ENCODE measurements around the gene SDCCAG8.

SDCCAG8 gene

GRCh38 chr1:243348331-243348730, 92.5 kb downstream of the SDCCAG8 start:
- TF ChIP-seq, protein P1, sequence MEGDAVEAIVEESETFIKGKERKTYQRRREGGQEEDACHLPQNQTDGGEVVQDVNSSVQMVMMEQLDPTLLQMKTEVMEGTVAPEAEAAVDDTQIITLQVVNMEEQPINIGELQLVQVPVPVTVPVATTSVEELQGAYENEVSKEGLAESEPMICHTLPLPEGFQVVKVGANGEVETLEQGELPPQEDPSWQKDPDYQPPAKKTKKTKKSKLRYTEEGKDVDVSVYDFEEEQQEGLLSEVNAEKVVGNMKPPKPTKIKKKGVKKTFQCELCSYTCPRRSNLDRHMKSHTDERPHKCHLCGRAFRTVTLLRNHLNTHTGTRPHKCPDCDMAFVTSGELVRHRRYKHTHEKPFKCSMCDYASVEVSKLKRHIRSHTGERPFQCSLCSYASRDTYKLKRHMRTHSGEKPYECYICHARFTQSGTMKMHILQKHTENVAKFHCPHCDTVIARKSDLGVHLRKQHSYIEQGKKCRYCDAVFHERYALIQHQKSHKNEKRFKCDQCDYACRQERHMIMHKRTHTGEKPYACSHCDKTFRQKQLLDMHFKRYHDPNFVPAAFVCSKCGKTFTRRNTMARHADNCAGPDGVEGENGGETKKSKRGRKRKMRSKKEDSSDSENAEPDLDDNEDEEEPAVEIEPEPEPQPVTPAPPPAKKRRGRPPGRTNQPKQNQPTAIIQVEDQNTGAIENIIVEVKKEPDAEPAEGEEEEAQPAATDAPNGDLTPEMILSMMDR (IDR thresholded peaks at IDR 0.05; ENCODE audit: low read depth, low read length) = no peak
- no peak for DNase-seq (ENCODE audit: extremely low read depth, low read depth)

DNA sequence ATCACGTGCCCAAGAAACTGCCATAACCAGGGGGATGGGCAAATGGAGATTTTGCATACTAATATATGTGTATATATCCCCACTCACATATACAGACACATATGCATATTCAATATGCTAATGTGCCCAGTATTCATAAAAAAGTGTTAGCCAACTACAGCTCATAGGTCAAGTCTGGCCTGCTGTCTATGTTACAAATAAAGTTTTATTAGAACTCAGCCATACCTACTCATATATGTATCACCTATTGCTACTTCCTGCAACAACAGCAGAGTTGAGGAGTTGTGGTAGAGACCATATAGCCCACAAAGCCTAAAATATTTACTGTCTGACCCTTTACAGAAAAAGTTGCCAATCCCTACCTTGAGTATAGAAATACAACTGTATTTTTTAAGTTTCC, 93.3 kb downstream of the SDCCAG8 start:
- no peak for DNase-seq (ENCODE audit: extremely low read depth, low read depth)
- TF ChIP-seq, protein P1 (IDR thresholded peaks at IDR 0.05; ENCODE audit: low read depth, low read length) = no peak

DNA sequence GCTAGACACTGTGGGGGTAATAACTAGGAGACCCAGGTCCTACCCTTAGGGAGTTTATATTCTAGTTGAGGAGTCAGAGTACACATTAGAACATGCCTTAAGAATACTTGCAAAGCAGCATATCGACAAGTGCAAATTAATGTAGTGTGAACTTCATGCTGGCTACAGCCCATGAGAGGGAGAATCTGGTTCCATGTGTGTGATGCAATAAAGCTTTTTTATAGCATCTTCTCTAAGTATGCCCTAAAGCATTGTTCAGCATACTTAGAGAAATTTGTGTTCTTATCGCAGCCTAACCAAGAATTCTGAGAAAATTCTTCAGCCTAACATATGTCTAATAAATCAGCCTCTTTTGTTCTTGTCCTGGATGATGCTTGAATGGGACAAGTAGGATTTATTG, 95.5 kb downstream of the SDCCAG8 start:
- no peak for DNase-seq (ENCODE audit: extremely low read depth, low read depth)
- TF ChIP-seq, protein P1 (IDR thresholded peaks at IDR 0.05; ENCODE audit: low read depth, low read length) = no peak

GRCh38 chr1:243354511-243355153, 98.8 kb downstream of the SDCCAG8 start:
- no peak for DNase-seq (ENCODE audit: extremely low read depth, low read depth)
- TF ChIP-seq, protein P1 (IDR thresholded peaks at IDR 0.05; ENCODE audit: low read depth, low read length) = no peak

DNA sequence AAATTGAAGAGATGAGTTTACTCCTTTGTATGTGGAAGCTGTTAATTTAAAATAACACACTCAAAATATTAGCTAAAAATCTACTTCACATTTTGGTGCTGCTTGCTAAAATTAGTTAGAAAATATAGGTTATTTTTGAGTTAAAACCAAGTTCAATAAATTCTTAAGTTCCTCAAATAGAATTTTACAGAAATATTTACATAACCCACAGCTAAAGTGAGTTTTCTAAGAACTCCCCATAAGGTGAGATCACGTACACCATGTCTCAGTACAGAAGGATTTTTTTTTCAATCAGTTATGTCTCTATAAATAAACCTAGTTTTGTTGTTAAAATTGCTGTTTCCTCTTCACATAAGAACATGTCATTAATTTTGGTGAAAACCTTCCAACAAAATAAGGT, 108.0 kb downstream of the SDCCAG8 start:
- TF ChIP-seq, protein P1 (IDR thresholded peaks at IDR 0.05; ENCODE audit: low read depth, low read length) = no peak
- DNase-seq (ENCODE audit: extremely low read depth, low read depth) = no peak

DNA sequence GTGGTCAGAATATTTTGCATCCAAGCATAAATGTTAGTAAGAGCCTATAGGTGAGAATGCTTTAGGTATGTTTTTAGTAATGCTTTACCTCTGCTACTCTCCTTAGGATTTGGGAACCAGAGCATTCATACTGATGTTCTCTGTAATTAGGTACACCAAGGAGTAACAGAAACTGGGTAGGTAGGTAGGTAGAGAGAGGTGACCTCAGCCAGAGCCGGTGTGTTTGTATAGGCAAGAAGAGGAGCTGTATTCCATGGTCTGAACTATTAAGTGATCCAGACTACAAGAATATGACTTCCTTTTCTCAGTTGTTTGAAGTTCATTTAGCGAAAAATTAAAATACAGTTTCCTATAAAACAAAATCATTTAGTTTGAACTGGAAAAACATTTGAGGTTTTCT, 108.5 kb downstream of the SDCCAG8 start:
- DNase-seq (ENCODE audit: extremely low read depth, low read depth) = no peak
- TF ChIP-seq, protein P1 (IDR thresholded peaks at IDR 0.05; ENCODE audit: low read depth, low read length) = no peak

GRCh38 chr1:243364866-243365265, 109.0 kb downstream of the SDCCAG8 start:
- DNase-seq (ENCODE audit: extremely low read depth, low read depth) = no peak
- TF ChIP-seq, protein P1 (IDR thresholded peaks at IDR 0.05; ENCODE audit: low read depth, low read length) = no peak
